T-helper 1 cell treated with Interleukin-12 subunit alpha and Interleukin-12 subunit beta and Interleukin-4 antibody, amounts not matched to agents 30 μg/mL and 1 μg/mL, for 36 hours (primary cell): ENCODE measurements around the gene RETREG1.

Experiments used
- H3K27ac Mint-ChIP-seq: one replicate; pipeline ENCODE4 v1.8.0; 2021; ENCODE audit warnings: mild to moderate bottlenecking, mixed read lengths
- H3K27me3 Mint-ChIP-seq: one replicate; pipeline ENCODE4 v1.8.0; 2021; ENCODE audit warnings: low read depth, mixed read lengths
- H3K36me3 Mint-ChIP-seq: one replicate; pipeline ENCODE4 v1.8.0; 2021; ENCODE audit warnings: low read depth, mixed read lengths
- H3K4me1 Mint-ChIP-seq: one replicate; pipeline ENCODE4 v1.8.0; 2021; ENCODE audit warnings: low read depth, mixed read lengths
- H3K4me3 Mint-ChIP-seq: one replicate; pipeline ENCODE4 v1.8.0; 2021; ENCODE audit warnings: mild to moderate bottlenecking, moderate library complexity, mixed read lengths
- H3K9me3 Mint-ChIP-seq: one replicate; pipeline ENCODE4 v1.8.0; 2021; ENCODE audit warnings: mixed read lengths

Gene RETREG1

DNA sequence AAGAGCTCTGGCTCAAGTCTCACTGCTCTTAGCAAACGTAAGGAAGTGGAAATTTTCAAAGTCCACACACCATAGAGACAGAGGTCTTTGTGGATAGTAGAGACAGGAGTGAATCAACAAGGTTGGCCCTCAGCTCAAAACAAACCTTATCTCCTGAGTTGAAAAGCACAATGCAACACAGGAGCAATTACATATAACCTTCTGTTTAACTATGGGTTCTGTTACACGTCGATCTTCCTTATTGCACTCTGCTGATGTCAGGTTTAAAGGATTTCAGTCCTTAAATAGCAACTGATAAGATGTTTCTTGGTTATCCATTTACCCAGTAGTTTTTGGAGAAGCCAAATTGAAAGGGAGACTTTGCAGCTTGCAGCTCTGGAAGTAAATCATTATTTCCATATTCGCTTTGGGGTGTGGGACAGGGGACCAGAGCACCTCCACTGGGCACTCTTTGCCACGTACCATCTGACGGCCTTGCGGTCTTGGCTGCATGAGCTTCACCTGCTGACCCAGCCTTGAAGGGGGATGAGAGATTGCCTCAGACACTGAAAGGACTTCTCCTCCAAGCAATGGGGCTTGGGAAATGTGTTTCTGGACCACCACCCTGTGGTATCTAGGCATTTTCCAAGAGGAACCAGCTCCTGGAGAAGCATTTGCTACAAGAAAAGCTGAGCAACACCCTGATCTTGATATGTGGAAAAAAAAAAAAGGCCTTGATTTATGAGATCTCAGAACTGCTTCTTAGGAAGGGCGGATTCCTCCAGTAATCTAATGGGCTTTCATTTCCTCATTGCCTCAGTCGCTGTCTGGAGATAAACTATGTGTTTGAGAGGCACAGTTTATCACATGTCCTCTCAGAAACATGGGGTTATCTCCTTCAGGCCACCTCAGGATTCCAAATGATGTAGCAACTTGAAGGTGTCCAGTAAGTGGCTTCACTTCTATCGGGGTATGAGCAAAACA is 95.0 kb downstream of the RETREG1 start:
- H3K27me3 Mint-ChIP-seq, result no peaks in the 10 kb centered on the region
- H3K36me3 Mint-ChIP-seq, result peaks cover 7% of the 10 kb centered on the region
- no peak overlapping the region for H3K27ac Mint-ChIP-seq
- no peak overlapping the region for H3K4me3 Mint-ChIP-seq
- H3K9me3 Mint-ChIP-seq, result no peaks in the 10 kb centered on the region
- peaks cover 14% of the 10 kb centered on the region for H3K4me1 Mint-ChIP-seq

DNA sequence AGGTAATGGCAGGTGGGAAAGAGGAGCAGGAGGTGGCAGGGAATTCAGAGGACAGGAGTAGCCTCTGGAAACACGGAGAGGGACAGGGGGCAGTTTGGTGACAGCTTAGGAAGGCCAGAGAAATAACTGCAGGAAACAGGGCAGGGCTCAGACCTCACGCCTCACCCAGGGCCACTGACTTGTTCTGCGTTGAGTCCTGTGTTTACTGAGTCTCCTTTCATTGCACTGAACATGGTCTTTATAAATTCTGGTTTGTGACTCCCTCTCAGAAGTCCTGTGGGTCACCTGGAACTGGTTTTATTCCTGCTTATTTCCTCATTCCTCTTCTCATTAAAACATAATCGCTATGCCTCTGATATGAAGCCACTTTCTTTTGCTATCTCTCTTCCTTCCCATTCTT is 96.0 kb downstream of the RETREG1 start:
- Mint-ChIP-seq H3K4me3 (no peak overlapping the region), H3K27ac (no peak overlapping the region)

DNA sequence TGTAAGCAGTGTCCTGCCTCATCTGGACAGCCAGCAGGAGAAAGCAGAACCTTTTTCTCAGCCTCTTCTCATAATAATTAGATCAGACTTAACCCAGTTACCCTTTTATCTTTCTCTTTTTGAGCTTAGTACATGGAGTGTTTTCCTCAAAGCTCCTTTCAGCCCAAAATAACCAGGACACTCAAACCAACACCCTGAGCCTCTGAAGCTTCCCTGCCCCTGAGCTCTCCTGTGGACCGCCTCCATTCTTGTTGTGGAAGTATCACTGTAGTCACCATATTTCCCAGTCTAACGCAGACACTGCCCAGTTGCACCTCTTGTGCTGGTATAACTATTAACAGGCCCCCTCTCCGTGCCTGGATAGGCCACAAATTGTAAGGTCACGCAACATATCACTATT is 97.4 kb downstream of the RETREG1 start:
- H3K4me1 Mint-ChIP-seq, result peaks cover 14% of the 10 kb centered on the region
- H3K4me3 Mint-ChIP-seq, result no peak overlapping the region
- H3K9me3 Mint-ChIP-seq, result no peaks in the 10 kb centered on the region
- peaks cover 4% of the 10 kb centered on the region for H3K36me3 Mint-ChIP-seq
- no peaks in the 10 kb centered on the region for H3K27me3 Mint-ChIP-seq
- no peak overlapping the region for H3K27ac Mint-ChIP-seq

More for the DNA sequence above, 96.0 kb downstream of the RETREG1 start:
- Mint-ChIP-seq H3K4me1 (peaks cover 14% of the 10 kb centered on the region), H3K36me3 (peaks cover 5% of the 10 kb centered on the region), H3K9me3 (no peaks in the 10 kb centered on the region), H3K27me3 (no peaks in the 10 kb centered on the region)

DNA sequence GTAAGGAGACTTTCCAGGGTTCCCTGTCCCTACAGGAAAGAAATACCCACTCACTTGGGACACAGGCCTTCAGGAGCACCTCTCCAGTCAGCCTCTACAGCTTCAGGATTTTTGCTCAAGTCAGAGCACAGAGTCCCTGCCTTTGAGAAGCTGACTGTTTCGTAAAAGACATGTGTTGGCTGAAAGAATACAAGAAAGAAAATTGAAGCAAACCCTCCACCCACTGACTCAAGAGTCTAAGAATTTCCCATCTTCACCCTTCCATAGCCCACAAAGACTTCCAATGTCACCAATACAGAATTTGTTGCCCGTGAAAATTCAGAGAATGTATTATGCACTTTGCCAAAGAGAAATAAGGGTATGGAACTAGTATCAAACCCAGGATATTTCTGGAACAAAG is 98.2 kb downstream of the RETREG1 start:
- Mint-ChIP-seq H3K4me3 (no peak overlapping the region), H3K27me3 (no peaks in the 10 kb centered on the region), H3K4me1 (peaks cover 7% of the 10 kb centered on the region)

DNA sequence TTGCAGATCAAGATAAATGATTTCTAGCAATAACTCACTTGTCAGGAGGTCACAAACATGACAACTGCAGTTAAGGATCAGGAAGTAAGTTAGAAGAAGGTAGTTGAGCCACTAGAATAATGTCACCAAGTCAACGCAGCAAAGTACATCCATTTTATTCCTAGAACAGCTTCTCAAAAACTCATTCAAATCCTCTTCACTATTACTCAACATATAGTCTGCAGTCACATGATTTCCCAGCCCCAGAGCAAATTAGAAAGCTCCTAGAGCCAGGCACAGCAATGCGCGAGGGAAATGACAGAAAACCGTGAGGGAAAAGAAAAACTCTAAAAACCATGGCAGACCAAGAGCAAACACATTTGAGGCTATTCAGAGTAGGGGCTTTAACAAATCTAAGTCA is 101.3 kb downstream of the RETREG1 start:
- Mint-ChIP-seq H3K4me3 (no peak overlapping the region), H3K36me3 (no peaks in the 10 kb centered on the region), H3K27ac (no peak overlapping the region), H3K4me1 (peaks cover 2% of the 10 kb centered on the region), H3K27me3 (no peaks in the 10 kb centered on the region), H3K9me3 (no peaks in the 10 kb centered on the region)

More for the DNA sequence above, 98.2 kb downstream of the RETREG1 start:
- no peak overlapping the region for H3K27ac Mint-ChIP-seq
- no peaks in the 10 kb centered on the region for H3K9me3 Mint-ChIP-seq
- H3K36me3 Mint-ChIP-seq, result no peaks in the 10 kb centered on the region

DNA sequence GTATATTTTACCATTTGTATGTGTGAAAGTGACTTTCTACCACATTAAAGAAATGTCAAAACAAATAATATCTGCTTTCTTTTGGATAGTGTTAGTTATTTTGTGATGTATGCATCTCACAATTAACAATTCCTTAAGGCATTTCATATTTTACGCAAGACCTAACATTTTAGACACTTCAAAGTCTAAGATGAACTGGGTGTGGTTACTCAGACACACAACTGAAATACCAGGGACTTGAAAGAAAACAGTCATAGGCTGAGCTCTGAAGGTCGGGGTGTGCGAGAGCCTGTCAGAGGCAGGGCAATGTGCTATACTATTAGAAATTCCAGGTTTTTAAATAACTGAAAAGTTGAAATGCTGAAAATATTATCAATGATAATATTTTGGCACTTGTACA is 106.7 kb downstream of the RETREG1 start:
- Mint-ChIP-seq H3K4me3 (no peak overlapping the region), H3K36me3 (no peaks in the 10 kb centered on the region), H3K4me1 (peaks cover 2% of the 10 kb centered on the region), H3K27me3 (no peaks in the 10 kb centered on the region), H3K27ac (no peak overlapping the region), H3K9me3 (no peaks in the 10 kb centered on the region)

DNA sequence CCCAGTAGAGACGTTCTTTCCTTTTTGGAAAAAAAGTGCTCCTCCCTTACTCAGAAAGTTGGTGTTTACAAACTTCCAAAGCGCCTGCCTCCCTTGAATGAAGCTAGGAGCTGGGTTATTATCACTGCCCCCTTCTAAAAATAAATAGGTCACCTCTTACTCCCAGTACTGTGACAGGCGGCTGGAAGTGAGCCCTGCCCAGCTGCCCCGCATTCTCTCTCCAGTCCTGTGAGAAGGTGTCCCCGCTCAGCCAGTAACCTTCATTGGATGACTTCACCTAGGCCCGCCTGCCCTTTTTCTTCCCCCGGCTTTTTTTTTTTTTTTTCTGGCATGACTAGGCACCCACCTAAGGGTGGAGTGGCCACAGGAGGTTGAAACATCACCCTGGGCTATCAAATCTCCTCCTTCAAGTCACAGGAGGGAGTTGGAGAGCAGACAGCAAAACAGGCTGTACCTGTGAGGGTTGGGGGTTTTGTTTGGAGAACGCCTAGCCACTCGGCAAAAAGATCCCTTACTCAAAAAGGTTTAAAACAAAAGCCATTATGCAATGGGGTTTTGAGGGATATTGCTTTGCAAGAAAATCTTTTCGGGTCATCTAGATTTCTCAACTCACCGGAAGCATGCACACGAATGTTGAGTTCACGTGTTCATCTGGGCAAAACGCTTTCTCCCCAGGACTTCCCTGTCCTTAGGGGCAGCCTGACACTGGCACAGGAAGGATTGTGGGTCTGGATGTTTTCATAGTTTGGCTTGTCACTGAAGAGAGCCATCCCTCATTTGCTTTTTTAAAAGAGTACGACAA is 107.9 kb downstream of the RETREG1 start:
- Mint-ChIP-seq H3K27me3 (no peaks in the 10 kb centered on the region), H3K27ac (no peak overlapping the region), H3K4me1 (peaks cover 2% of the 10 kb centered on the region), H3K4me3 (no peak overlapping the region), H3K9me3 (no peaks in the 10 kb centered on the region), H3K36me3 (no peaks in the 10 kb centered on the region)

DNA sequence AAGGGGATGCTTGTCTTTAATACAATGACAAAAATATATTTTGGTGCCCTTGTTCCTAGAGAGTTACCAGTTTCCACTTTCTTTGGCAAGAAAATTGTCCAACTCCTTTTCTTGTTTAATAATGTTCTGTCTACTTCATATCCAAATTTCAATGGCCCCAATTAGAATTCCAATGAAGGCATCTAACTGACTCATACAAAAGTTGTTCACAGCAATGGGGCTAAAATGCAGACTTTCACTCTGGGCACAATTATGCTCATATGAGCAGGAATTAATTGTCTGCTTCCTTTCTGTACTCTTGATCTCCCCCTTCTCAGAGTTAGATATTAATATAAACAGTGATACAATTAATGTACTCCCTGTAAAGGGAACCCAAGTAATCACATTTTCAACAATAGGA is 109.1 kb downstream of the RETREG1 start:
- H3K27ac Mint-ChIP-seq, result no peak overlapping the region
- H3K4me1 Mint-ChIP-seq, result peaks cover 2% of the 10 kb centered on the region
- H3K36me3 Mint-ChIP-seq, result no peaks in the 10 kb centered on the region
- no peak overlapping the region for H3K4me3 Mint-ChIP-seq
- no peaks in the 10 kb centered on the region for H3K27me3 Mint-ChIP-seq
- no peaks in the 10 kb centered on the region for H3K9me3 Mint-ChIP-seq

DNA sequence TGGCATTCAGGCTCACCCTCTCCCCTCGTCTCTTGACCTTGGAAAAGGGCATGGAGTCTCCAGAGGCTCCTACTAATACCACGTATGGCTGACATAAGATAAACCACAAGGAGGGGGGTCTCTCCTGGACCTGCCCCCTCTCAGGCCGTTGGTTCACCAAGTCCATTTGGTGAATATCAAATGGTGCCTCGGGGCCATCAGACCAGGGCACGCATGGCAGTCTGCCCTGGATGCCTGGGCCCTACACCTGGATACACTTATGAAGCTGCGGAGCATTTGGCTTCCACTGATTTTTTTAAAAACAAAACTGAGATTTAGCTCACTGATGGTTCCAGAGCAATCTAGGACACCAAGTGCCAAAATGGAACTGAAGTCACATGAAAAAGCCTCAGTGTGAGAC is 110.9 kb downstream of the RETREG1 start:
- peaks cover 3% of the 10 kb centered on the region for H3K9me3 Mint-ChIP-seq
- H3K36me3 Mint-ChIP-seq, result peaks cover 2% of the 10 kb centered on the region
- no peak overlapping the region for H3K27ac Mint-ChIP-seq
- H3K4me1 Mint-ChIP-seq, result no peaks in the 10 kb centered on the region
- no peaks in the 10 kb centered on the region for H3K27me3 Mint-ChIP-seq
- H3K4me3 Mint-ChIP-seq, result no peak overlapping the region

DNA sequence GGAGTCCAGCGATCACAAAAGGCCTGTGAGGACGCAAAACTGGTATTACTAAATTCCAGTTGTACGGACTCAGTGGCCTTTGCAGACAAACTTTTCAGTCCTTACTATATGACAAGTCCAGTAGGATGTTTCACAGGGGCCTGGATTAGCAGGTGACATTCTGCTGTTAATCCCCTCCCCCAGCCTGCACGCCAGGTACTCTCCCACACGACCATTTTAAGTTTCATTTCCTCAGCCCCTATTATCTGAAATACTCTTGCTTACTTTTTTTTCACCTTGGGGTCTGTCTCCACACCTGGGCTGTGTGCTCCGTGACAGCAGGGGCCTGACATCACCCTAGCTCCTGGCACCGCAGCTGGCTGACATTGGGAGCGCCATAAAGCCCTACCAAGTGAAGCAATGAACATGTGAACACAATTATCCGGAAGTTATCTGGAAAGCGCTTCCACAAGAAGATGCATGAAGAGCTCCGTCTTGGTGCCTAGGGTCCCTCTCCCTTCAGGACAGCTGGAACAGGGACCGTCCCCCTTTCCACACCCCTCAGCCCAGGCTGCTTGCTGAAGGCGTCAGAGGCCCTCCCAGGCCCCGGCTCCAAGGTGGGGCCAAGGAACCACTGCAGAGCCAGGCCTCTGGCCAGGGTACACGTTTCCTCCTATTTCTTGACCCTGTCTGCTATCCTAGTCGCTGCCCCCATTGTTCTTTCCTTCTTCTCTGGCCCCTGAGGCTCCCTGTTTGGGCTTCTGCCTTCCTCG is 111.5 kb downstream of the RETREG1 start:
- peaks cover 3% of the 10 kb centered on the region for H3K9me3 Mint-ChIP-seq
- peaks cover 2% of the 10 kb centered on the region for H3K36me3 Mint-ChIP-seq
- H3K4me1 Mint-ChIP-seq, result no peaks in the 10 kb centered on the region
- no peak overlapping the region for H3K27ac Mint-ChIP-seq
- H3K27me3 Mint-ChIP-seq, result no peaks in the 10 kb centered on the region
- H3K4me3 Mint-ChIP-seq, result no peak overlapping the region

DNA sequence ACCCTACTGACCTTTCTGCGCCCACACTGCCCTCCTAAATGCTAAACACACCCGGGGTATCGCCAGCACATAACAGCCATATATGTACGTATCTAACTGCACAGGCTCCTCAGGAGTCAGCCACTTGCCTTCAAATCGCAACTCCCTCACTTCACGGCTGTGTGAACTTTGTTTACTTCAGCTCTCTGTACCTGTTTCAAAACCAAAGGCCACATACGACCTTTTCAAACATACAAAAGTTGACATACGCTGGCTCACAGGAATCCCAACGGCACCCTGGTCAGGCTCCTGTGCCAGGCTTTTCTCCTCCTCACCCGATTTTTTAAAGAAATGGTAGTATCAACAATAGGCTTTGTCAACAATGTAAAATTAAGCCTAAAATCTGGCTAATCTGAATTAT is 112.2 kb downstream of the RETREG1 start:
- H3K4me1 Mint-ChIP-seq, result no peaks in the 10 kb centered on the region
- no peak overlapping the region for H3K27ac Mint-ChIP-seq
- peaks cover 3% of the 10 kb centered on the region for H3K9me3 Mint-ChIP-seq
- no peaks in the 10 kb centered on the region for H3K27me3 Mint-ChIP-seq
- H3K36me3 Mint-ChIP-seq, result peaks cover 2% of the 10 kb centered on the region
- no peak overlapping the region for H3K4me3 Mint-ChIP-seq

DNA sequence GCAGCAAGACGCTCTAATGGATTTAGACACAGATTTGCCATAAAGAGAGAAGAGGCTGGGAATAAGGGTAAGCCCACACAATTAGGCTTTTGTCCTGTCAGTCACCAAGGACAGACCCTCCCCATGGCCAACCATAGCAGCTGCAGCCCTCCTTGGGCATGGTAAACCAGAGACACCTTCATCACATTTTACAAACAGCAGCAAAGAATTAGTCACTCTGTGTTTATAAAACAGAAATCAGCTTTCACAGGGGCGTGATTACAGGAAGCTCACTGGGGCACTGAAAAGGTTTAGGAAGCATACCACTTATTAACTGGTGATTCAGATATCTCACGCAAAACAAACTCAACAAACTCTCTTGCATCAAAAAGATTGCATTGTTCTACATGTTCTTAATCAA is 113.9 kb downstream of the RETREG1 start:
- peaks cover 8% of the 10 kb centered on the region for H3K36me3 Mint-ChIP-seq
- peaks cover 6% of the 10 kb centered on the region for H3K9me3 Mint-ChIP-seq
- no peak overlapping the region for H3K27ac Mint-ChIP-seq
- H3K4me3 Mint-ChIP-seq, result no peak overlapping the region
- H3K27me3 Mint-ChIP-seq, result no peaks in the 10 kb centered on the region
- H3K4me1 Mint-ChIP-seq, result no peaks in the 10 kb centered on the region

DNA sequence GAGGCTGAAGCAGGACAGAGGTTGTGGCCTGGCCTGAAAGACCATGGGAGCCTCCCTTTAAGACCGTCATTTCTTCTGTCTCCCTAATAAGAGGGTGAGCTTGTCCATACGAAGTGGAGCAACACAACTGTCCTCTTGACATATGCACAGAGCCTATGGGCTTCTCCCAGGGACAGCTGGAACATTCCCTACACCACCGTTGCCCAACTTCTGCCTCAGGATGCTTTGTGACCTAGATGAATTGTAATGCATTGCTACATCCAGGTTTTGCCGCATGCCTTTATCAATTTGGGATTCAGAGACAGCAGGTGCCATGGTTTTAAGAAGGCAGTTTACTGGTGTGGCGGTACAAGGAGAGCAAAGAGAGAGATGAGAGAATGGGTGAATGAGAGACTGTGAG is 116.8 kb downstream of the RETREG1 start:
- Mint-ChIP-seq H3K4me1 (no peaks in the 10 kb centered on the region), H3K27me3 (no peaks in the 10 kb centered on the region), H3K4me3 (no peak overlapping the region), H3K9me3 (peaks cover 21% of the 10 kb centered on the region), H3K27ac (no peak overlapping the region), H3K36me3 (peaks cover 16% of the 10 kb centered on the region)

DNA sequence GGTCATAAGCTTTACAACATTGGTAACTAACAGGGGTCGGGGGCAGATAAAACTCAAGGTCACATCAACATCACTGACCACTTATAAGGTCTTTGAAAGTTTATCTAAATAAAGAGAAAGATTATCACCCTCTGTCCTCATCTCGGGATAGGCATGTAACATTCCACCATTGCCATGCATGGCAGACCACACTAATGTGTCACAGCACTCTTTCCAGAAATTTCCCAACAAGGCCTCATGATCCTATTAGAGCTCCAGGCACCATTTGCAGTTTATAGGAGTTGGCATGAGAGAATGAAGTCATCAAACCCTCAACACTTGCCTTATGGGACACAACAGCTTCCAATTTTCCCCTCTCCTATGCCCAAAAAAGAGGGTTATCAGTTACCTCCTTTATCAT is 119.3 kb downstream of the RETREG1 start:
- peaks cover 20% of the 10 kb centered on the region for H3K36me3 Mint-ChIP-seq
- peaks cover 31% of the 10 kb centered on the region for H3K9me3 Mint-ChIP-seq
- H3K27me3 Mint-ChIP-seq, result no peaks in the 10 kb centered on the region
- H3K27ac Mint-ChIP-seq, result no peak overlapping the region
- no peaks in the 10 kb centered on the region for H3K4me1 Mint-ChIP-seq
- H3K4me3 Mint-ChIP-seq, result no peak overlapping the region
